Right hindlimb (tissue), 1 donor: ENCODE results near the gene POLD1.
"Not testable (repeated sequence)": the region's sequence is repeated elsewhere in the genome, so short reads cannot be mapped to it uniquely, and the experiment has no call there.

Experiments used
- DNase-seq: peaks from one replicate; pipeline ENCODE4 v3.0.0-alpha.2; 2018

POLD1 gene

GRCh38 chr19:50439130-50439529, 55.0 kb downstream of the POLD1 start:
- DNase-seq = not testable (repeated sequence)

GRCh38 chr19:50444059-50444458, 59.9 kb downstream of the POLD1 start:
- no peak for DNase-seq

DNA sequence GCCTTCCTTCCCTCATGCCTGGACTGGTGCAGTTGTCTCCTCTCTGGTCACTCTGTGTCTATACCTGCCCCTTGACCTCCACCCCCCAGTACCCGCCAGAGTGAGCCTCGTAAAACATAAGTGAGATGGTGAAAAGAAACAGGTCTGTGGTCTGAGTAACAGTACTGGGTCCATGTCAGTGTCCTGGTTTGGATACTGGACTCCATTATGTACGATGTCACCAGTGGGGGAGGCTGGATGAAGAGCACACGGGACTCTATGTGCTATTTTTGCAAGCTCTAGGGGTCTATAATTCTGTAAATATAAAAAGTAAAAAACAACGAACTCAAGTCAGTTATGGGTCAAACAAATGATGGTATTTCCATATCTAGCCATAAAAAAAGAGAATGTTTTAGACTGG, 62.9 kb downstream of the POLD1 start:
- no peak for DNase-seq

GRCh38 chr19:50447750-50448149, 63.6 kb downstream of the POLD1 start:
- no peak for DNase-seq

DNA sequence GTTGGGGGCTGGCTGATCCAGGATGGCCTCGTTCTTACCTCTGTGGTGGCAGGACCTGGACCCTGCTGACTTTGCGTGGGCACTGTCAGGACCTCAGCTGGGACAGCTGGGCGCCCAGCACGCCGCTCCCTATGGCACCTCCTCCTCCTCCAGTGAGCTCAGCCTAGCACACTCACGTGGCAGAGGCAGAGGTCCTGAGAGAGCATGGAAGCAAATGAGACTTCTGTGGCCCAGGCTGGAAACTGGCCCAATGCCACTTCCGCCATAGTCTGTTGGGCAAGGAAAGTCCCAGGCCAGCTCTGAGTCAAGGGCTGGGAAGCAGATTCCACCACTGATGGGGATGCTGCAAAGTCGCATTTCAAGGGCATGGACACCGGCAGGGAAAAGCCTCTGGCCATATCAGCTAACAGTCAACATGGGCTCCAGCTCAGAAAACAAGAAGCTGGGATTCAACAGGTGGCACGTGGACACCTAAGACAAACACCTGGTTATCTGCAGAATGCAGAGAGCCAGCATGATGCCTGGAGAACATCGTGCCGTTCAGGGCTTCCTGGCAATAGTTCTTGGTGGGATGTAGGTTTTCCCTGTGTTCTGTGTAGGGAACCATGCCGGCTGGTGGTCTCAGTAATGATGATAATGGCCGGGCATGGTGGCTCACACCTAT, 65.2 kb downstream of the POLD1 start:
- no peak for DNase-seq

DNA sequence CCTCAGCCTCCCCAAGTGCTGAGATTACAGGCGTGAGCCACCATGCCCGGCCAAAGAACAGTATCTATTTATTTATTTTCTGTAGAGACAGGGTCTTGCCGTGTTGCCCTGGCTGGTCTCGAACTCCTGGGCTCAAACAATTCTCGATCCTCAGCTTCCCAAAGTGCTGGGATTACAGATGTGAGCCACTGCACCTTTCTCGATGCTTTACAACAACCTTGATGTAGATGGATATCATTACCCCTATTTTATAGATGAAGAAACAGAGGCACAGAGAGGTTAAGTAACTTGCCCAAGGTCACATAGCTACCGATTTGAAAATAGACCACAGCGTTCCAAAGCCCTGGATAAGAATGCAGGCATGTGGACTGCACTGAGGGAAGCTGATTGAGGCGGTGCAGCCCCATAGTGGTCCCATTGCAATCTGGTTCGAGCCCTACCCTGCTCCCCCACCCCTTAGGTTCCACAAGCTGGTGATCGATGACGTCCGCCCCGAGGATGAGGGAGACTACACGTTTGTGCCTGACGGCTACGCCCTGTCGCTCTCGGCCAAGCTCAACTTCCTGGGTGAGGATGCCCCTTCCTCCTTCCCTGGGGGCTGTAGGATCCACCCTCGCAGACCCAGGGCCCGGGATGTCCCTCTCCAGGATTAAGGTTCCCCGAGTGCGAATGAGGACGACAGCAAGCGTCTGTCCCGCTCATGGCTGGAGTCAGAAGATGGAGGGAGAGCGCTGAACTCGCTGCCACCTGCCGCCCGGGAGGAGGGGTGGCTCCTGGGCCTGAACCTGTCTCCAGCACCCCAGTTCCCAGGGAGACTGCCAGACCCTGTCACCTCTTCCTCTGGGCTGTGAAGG, 66.4 kb downstream of the POLD1 start:
- DNase-seq = no peak

GRCh38 chr19:50451223-50451534, 67.0 kb downstream of the POLD1 start:
- no peak for DNase-seq

DNA sequence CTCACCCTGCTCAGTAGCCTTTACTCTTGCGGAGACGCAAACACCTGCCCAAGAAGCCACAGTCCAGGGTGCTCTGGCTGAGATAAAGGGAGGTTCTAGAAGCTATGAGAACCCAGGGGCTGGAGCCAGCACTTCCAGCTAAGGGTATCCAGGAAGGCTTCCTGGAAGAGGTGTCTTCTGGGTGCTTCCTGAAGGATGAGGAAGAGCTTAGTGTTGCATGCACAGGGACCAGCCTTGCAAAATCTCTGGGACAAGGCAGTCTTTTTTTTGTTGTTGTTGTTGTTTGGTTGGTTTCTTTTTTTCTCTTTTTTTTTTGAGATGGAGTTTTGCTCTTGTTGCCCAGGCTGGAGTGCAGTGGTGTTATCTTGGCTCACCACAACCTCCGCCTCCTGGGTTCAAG, 69.1 kb downstream of the POLD1 start:
- no peak for DNase-seq

GRCh38 chr19:50455992-50456391, 71.8 kb downstream of the POLD1 start:
- no peak for DNase-seq

- no peak for DNase-seq
These were observed 73.2 kb downstream of the POLD1 start for GRCh38 chr19:50457300-50457699.

DNA sequence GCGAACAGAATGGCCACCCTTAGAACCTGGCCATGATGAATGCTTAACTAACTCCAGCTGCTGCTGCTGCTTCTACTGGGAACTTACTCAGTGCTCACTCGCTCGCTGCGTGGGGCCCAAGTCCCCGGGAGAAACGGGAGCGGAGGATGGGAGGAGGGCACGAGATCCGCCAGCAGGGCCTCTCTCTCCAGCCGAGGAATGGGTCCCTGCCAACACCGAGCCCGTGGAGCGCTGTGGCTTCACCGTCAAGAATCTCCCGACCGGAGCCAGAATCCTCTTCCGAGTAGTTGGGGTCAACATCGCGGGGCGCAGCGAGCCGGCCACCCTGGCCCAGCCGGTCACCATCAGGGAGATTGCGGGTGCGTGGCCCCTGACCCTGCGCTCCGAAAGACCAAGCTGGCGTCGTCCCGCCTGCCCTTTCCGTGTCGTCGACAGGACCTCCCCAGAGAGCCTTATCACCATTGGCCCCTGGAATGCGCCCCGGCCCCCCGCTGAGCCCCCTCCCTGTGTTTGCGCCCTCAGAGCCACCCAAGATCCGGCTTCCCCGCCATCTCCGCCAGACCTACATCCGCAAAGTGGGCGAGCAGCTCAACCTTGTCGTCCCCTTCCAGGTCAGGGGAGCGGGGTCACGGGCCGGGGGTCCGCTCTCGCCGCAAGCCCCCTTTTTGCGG, 74.4 kb downstream of the POLD1 start:
- DNase-seq = no peak

- no peak for DNase-seq
These were observed 74.9 kb downstream of the POLD1 start for GRCh38 chr19:50459067-50459456.

- DNase-seq = no peak
These were observed 75.5 kb downstream of the POLD1 start for GRCh38 chr19:50459638-50460037.

DNA sequence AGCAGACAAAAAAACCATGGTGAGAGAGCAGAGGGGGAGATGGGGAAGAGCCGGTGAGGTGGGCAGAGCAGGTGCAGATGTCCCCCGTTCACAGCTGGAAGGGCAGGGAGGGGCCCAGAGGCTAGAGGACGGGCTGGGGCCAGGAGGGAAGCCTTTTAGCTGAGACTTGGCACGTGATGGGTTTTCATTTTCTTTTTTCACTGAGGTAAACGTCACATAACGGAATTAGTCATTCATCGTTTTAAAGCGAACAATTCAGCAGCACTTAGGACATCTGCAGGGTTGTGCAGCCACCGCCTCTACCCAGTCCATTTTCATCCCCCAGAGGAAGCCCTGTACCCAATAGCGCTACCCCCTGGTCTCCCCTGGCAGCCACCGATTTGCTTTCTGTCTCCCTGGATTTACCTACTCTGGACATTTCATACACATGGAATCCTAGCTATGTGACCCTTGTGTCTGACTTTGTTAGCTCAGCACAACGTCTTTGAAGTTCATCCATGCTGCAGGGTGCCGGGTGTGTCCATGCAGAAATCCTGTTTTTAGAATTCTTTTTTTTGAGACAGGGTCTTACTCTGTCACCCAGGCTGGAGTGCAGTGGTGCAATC, 76.1 kb downstream of the POLD1 start:
- no peak for DNase-seq

- peak; percentile 70 for DNase-seq
These were observed 77.1 kb downstream of the POLD1 start for GRCh38 chr19:50461066-50461875.

- DNase-seq = no peak
These were observed 78.8 kb downstream of the POLD1 start for GRCh38 chr19:50462970-50463369.

- no peak for DNase-seq
These were observed 80.2 kb downstream of the POLD1 start for GRCh38 chr19:50464348-50464747.

- no peak for DNase-seq
These were observed 80.9 kb downstream of the POLD1 start for GRCh38 chr19:50465000-50465399.

- DNase-seq = peak; percentile 81
These were observed 82.0 kb downstream of the POLD1 start for GRCh38 chr19:50465986-50466705.

DNA sequence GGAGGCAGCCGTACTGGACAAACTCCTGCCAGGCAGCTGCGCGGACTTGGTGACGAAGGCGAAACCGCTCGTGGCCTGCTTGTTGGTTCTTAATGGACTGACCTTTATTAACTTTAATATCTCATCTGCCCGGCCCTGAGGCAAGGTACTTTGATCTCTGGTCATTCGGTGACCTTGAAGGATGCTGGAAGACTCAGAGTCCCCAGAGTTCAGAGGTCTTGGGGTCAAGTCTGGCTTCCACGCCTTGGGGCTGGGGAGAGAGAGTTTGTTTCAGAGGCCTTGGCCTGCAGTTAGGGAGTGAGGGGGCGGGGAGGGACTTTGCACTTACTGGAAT, 82.5 kb downstream of the POLD1 start:
- no peak for DNase-seq

GRCh38 chr19:50467566-50467965, 83.4 kb downstream of the POLD1 start:
- DNase-seq = no peak
